PFSK-1 (cell line): Measurements from ENCODE around the gene TTC21A.

Source experiments
- FOXP2 ChIP-seq: optimal IDR thresholded peaks from 2 replicates; pipeline ENCODE3; 2011; ENCODE audit warnings: borderline replicate concordance, control low read depth, inconsistent platforms; ENCODE audit not compliant: insufficient read depth; ENCODE audit errors: extremely low read length, extremely low read depth
- POLR2AphosphoS5 ChIP-seq: IDR thresholded peaks from 2 replicates; pipeline ENCODE4 v1.6.1; 2012; ENCODE audit warnings: low read depth, mild to moderate bottlenecking, control low read depth, low read length, moderate library complexity
- SIN3A ChIP-seq: IDR thresholded peaks from 2 replicates; pipeline ENCODE4 v1.6.1; 2012; ENCODE audit warnings: mild to moderate bottlenecking, low read length, moderate library complexity, borderline replicate concordance; ENCODE audit not compliant: insufficient read depth
- TAF1 ChIP-seq: IDR thresholded peaks from 2 replicates; pipeline ENCODE4 v1.6.1; 2012; ENCODE audit warnings: low read length, control low read depth, borderline replicate concordance; ENCODE audit not compliant: insufficient read depth
- TF ChIP-seq, protein P1 (sequence below), 2 experiments: IDR thresholded peaks; 2 replicates each; pipeline versions ENCODE4 v1.6.1 to v1.8.0; 2011 to 2012; ENCODE audit warnings: low read depth in 2 of 2, low read length in 2 of 2, control low read depth in 1 of 2, inconsistent platforms in 1 of 2, mild to moderate bottlenecking in 1 of 2, moderate library complexity in 1 of 2; ENCODE audit not compliant: insufficient read depth in 1 of 2

Gene TTC21A

DNA sequence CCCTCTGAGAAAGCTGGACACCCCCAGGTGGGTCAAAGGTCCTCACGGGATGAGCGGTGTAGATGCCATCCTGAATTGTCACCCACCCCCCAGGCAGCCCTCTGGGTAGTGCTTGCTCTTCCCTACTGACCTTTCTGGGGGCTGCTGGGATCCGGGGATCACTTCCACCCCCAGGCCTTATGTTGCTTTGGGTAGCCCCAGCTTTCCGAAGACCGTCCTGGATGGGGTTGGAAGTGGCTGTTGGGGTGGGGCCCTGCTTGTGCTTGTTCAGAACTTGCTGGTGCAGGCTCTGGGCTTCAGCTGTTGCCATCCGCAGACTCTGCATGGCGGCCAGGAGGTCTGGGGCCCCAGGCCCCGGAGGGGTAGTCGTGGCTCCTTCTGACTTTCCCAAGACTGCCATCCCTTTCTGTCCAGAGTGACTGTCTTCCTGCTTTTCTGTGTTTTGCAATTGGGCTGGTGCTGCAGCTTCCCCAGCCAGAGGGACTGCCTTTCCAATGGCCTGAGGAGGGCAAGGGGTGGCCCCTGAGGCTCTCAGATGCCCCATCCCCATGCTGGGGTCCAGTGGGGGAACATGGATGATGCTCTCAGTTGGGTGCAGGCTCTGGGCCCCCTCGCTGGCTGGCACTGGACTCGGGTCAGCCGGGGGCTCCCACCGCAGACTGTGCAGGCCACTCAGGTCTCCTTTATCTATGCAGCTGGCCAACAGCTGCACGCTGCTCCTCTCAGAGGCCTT lies 78.6 kb downstream of the TTC21A start:
- TF ChIP-seq POLR2AphosphoS5 (no peak), SIN3A (no peak), TAF1 (no peak), FOXP2 (no peak)
- TF ChIP-seq, protein P1, sequence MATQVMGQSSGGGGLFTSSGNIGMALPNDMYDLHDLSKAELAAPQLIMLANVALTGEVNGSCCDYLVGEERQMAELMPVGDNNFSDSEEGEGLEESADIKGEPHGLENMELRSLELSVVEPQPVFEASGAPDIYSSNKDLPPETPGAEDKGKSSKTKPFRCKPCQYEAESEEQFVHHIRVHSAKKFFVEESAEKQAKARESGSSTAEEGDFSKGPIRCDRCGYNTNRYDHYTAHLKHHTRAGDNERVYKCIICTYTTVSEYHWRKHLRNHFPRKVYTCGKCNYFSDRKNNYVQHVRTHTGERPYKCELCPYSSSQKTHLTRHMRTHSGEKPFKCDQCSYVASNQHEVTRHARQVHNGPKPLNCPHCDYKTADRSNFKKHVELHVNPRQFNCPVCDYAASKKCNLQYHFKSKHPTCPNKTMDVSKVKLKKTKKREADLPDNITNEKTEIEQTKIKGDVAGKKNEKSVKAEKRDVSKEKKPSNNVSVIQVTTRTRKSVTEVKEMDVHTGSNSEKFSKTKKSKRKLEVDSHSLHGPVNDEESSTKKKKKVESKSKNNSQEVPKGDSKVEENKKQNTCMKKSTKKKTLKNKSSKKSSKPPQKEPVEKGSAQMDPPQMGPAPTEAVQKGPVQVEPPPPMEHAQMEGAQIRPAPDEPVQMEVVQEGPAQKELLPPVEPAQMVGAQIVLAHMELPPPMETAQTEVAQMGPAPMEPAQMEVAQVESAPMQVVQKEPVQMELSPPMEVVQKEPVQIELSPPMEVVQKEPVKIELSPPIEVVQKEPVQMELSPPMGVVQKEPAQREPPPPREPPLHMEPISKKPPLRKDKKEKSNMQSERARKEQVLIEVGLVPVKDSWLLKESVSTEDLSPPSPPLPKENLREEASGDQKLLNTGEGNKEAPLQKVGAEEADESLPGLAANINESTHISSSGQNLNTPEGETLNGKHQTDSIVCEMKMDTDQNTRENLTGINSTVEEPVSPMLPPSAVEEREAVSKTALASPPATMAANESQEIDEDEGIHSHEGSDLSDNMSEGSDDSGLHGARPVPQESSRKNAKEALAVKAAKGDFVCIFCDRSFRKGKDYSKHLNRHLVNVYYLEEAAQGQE (IDR thresholded peaks at IDR 0.05; ENCODE audit: insufficient read depth in 1 of 2, low read depth in 2 of 2, low read length in 2 of 2): no peak

DNA sequence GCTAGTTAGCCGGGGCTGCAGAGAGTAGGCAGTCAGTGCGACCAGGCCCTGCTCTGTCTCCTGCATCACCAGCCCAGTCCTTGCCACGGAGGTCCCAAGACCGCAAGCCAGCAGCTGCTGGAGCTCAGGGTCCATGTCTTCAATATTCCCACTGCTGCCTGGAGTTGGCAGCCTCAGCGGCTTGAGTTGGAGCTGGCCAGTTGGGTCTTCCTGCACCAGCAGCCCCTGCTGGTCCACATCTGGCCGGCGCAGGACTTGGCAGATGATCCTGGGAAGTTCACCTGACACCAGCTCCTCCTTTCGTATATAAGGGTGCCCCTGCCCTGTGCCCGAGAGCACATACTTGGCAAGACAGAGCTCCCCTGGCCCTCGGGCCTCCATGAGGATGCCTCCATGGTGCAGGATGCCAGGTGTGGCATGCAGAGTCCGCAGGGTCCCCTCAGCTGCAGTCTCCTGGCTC lies 79.2 kb downstream of the TTC21A start:
- TF ChIP-seq, protein P1 (IDR thresholded peaks at IDR 0.05; ENCODE audit: insufficient read depth in 1 of 2, low read depth in 2 of 2, low read length in 2 of 2): no peak
- TF ChIP-seq FOXP2 (no peak), SIN3A (no peak), POLR2AphosphoS5 (no peak), TAF1 (no peak)

DNA sequence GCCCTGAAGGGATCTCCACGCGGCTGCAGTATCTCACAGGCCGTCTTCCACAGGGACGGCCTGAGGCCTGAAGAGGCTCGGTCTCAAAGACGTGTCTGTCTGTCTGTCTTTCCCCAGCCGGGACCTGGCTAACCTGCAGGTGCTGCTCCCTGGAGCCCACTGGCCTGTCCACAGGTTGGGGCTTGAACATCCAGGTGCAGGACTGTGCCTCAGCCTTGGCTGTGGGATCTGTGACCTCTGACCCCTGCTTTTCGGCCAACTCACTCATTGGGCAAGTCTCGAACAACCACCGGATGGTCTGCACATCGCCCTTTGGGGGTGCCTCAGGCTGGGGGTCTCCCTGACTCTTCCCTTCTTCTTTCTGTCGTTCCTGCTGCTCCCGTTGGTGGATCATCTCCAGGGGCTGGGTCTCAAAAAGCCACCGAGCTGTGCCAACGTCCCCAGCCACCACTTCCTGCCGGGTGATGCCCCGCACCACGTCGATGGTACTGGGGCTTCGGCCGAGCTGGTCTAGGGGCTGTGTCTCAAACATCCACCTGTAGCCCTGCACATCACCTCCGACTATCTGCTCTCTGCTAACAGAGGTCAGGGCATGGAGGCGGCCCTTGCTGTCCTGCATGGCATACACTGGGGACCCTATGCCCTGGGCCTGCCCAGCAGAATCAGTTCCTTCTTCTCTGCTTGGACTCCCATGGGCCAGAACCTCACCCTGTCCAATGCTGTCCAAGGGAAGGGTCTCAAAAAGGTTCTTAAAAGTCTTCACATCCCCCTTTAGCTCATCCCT lies 80.1 kb downstream of the TTC21A start:
- TF ChIP-seq, protein P1 (IDR thresholded peaks at IDR 0.05; ENCODE audit: insufficient read depth in 1 of 2, low read depth in 2 of 2, low read length in 2 of 2): no peak
- TF ChIP-seq TAF1 (no peak), POLR2AphosphoS5 (no peak), SIN3A (no peak), FOXP2 (no peak)
